Muscle of arm (tissue), 12 donors: ENCODE measurements around the gene TEX2. TPM values are rescaled to one million over a fixed set of nuclear protein-coding genes. Genes with fewer than 3 reads are reported as not detected.
"Not testable (repeated sequence)": the region's sequence is repeated elsewhere in the genome, so short reads cannot be mapped to it uniquely, and the experiment has no call there.

ENCODE experiments used
- DNase-seq: peaks from one replicate; pipeline ENCODE4 v3.0.0-alpha.2; 2013
- polyA plus RNA-seq, 12 donors: library from polyadenylated mRNA; unstranded; fragments of 120-200 nt; gene quantifications; one replicate each; pipeline ENCODE4 v1.2.1, GENCODE V29; 2013; ENCODE audit not compliant: insufficient read length in 12 of 12

The TEX2 gene
- polyA plus RNA-seq, 12 donors = 17.6 to 29.0 (median 21.8) TPM; not detected in 1

- DNase-seq = peak; percentile 9
Measured at GRCh38 chr17:64216000-64216337, 47.1 kb downstream of the TEX2 start.

- no peak for DNase-seq
Measured at GRCh38 chr17:64214950-64215349, 48.1 kb downstream of the TEX2 start.

- no peak for DNase-seq
Measured at GRCh38 chr17:64213995-64214811, 48.9 kb downstream of the TEX2 start.

- DNase-seq = no peak
Measured at GRCh38 chr17:64212122-64212521, 50.9 kb downstream of the TEX2 start.

- DNase-seq = no peak
Measured at GRCh38 chr17:64209983-64210382, 53.1 kb downstream of the TEX2 start.

- DNase-seq = no peak
Measured at GRCh38 chr17:64209356-64209941, 53.6 kb downstream of the TEX2 start.

GRCh38 chr17:64208656-64209055 lies 54.4 kb downstream of the TEX2 start:
- DNase-seq = not testable (repeated sequence)

GRCh38 chr17:64205804-64206203 lies 57.3 kb downstream of the TEX2 start:
- no peak for DNase-seq

- DNase-seq = no peak
Measured at GRCh38 chr17:64203630-64204029, 59.4 kb downstream of the TEX2 start.

GRCh38 chr17:64202683-64203344 lies 60.2 kb downstream of the TEX2 start:
- no peak for DNase-seq

GRCh38 chr17:64200080-64201032 lies 62.7 kb downstream of the TEX2 start:
- DNase-seq = no peak

GRCh38 chr17:64198331-64199090 lies 64.5 kb downstream of the TEX2 start:
- no peak for DNase-seq

- DNase-seq = no peak
Measured at GRCh38 chr17:64196601-64197000, 66.5 kb downstream of the TEX2 start.

- no peak for DNase-seq
Measured at GRCh38 chr17:64193561-64193960, 69.5 kb downstream of the TEX2 start.

- no peak for DNase-seq
Measured at GRCh38 chr17:64192589-64192988, 70.5 kb downstream of the TEX2 start.

- no peak for DNase-seq
Measured at GRCh38 chr17:64190472-64190871, 72.6 kb downstream of the TEX2 start.

GRCh38 chr17:64188088-64188487 lies 75.0 kb downstream of the TEX2 start:
- no peak for DNase-seq

GRCh38 chr17:64187093-64187895 lies 75.8 kb downstream of the TEX2 start:
- no peak for DNase-seq

GRCh38 chr17:64186171-64187092 lies 76.6 kb downstream of the TEX2 start:
- no peak for DNase-seq
